GM11168 (cell line): Measurements from ENCODE around the gene LCN15.
"Not testable (repeated sequence)": the region's sequence is repeated elsewhere in the genome, so short reads cannot be mapped to it uniquely, and the experiment has no call there.

Source experiments
- in situ Hi-C: fragments of 300-500 bp; cut with MboI; formaldehyde crosslinking; loops from one replicate; pipeline ENCODE4 v1.12.0; 2022; ENCODE audit warnings: low sequenced_read_pairs; ENCODE audit not compliant: unreplicated experiment

LCN15 gene

GRCh38 chr9:136779808-136780207 is 15.5 kb upstream of the LCN15 start:
- in situ Hi-C loops = loop anchor here (10.0 kb wide), 1 partner anchor 255 kb away; the partner anchor contains the start of gene FUT7

DNA sequence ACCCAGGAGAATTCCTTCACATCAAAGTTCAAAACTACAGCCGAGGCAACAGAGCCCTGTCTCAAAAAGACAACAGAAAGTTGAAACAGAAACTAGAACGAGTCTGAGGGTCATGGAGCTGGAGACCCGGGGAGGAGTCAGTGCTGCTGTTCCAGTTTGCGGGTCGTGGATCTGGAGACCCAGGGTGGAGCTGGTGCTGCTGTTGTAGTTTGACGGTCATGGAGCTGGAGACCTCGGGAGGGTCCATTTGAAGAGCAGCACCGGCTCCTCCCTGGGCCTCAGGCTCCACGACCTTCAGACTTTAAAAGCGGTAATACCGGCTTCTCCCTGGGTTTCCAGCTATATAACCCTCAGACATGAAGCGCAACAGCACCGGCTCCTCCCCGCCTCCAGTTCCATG is 13.0 kb upstream of the LCN15 start:
- in situ Hi-C loops = no loop called here

- in situ Hi-C loops = no loop called here
Measured at GRCh38 chr9:136776947-136777346, 12.6 kb upstream of the LCN15 start.

DNA sequence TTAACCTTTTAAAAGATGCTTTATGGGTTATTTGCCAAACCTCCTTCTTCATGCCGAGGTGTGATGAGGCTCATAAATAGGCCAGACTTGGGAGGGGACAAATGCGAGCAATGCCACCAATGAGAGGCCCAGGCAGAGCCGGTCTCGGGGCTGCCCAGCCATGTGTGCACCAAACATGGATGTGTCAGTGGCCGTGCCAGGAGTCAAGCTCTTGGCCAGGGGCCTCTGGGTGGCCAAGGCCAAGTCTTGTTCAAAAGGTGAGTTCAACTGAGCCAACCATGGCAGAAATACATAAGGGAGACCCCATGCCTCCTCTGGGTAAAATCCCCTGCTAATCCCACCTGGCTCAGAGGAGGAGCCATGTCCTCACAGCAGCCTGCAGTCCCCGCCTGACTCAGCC is 10.9 kb upstream of the LCN15 start:
- in situ Hi-C loops = no loop called here

- in situ Hi-C loops = no loop called here
Measured at GRCh38 chr9:136774416-136775045, 10.2 kb upstream of the LCN15 start.

DNA sequence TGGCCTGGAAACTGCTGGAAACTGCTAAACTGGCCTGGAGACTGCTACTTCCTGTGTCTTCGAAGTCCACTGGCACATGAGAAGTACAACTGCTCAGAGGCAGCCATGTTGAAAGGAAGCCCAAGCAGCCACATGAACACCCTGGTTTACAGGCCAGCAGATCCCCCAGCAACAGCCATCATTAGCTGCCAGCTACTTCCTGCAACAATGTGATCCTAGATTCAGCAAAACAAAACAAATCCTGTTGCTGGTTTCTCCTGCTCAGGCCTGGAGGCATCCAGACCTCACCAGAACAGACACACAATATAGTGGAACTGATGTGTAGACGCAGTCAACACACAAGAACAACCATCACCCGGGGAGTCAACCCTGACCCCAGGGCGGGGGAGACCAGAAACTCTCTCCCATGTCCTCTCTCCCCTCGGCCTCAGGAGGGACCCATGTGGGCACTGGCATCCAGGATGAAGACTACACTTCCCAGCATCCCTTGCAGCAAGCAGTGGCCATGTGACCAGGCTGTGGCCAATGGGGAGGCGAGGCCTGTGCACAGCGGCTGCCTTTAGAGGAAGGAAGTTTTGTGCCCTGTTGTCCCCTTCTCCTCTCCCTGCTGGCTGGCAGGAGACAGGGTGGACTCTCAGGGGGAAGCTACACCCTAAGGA is 9.2 kb upstream of the LCN15 start:
- in situ Hi-C loops = no loop called here

DNA sequence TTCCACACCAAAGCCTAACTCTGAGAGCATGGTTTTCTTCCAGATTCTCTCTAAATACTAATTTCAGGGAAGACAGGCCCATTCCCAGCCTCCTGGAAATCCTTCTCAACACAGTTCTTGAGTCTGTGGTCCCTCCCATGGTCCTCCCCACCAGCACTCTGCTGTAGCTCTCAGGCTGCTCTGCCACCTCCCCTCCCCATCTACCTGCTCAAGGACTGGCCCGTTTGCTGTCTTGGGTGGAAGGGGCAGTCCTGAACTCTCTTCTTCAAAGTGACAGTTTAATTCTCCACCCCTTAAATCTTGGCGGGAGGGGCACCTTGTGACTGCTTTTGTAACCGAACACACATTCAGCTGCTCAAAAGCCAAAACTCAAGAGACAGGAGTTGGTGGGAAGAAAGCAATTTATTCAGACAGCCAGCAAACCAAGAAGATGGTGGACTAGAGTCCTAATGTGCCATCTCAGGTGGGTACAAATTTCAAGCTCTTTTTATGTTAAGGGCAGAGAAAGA is 7.6 kb upstream of the LCN15 start:
- in situ Hi-C loops = no loop called here

GRCh38 chr9:136769710-136770191 is 5.4 kb upstream of the LCN15 start:
- in situ Hi-C loops = no loop called here

GRCh38 chr9:136766410-136767120 is 2.2 kb upstream of the LCN15 start:
- in situ Hi-C loops = not testable (repeated sequence)

GRCh38 chr9:136765745-136766409 is 1.6 kb upstream of the LCN15 start:
- in situ Hi-C loops = not testable (repeated sequence)

DNA sequence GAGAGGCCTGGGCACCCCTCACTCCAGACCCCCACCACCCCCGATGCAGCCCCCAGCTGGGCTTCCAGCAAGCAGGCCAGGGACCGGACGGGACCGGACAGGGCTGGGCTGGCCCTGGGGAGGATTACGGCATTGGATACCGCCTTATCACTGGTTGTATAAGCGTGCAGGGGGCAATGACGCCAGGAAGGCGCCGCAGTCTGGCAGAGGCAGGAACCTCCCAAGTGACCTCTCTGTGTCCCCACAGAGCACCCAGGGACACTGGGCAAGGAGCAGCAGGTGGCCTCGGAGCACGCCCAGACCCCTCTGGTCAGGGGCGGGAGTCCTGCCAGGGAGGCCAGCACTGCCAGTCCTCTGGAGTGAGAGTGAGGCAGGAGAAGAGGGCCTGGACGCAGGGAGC is 723 bp upstream of the LCN15 start:
- in situ Hi-C loops = no loop called here

GRCh38 chr9:136763649-136764035 is 676 bp downstream of the LCN15 start:
- in situ Hi-C loops = no loop called here

DNA sequence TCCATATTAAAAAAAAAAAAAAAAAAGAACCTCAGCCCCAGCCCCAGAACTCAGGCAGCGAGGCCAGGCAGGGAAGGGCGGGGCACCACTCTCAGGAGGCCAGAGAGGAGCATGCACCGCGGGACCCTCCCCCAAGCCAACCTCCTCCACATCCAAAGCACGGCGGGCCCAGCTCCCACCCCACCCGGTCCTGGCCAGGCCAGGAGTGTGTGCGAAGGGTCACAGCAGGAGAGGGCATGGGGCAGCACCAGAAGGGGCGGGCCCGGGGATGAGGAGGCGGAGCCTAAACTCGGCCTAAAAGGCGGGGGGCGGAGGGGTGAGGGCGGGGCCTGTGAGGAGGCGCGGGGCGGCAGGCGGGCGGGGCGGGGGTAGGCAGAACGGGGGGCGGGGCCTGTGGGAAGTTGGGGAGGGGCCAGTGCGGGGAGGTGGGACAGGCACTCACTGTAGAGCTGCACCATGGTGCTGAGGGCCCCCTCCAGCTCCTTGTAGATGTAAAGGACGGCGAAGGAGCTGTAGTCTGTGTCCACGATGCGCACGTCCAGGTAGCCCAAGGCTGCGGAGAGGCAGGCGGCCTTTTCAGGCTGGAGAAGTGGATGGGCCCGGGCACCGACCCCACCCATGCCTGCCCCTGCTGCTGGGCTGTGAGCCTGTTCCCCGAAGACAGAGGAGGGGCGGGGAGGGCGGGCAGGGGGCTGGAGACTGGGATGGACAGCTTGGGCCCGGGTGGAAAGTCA is 1.2 kb downstream of the LCN15 start:
- in situ Hi-C loops = no loop called here

- in situ Hi-C loops = no loop called here
Measured at GRCh38 chr9:136762221-136762691, 2.1 kb downstream of the LCN15 start.

DNA sequence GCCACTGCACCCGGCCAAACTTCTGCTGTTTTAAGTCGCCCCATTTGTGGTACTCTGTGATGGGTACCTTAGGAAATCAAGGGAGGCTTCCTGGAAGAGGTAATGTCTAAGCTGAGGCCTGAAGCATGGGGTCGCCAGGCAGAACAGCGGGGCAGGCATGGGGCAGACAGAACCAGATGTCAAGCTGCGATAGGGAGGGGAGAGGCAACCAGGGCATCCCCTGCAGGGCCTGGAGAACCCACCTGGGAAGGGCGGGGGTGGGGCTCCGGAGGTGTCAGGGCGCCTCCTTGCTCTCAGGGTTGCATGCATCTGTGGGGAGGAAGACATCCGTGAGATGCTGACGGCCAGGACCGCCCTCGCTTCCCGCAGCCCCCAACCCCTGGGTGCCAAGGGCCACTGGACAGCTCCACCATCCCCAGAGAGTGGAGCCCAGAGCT is 2.8 kb downstream of the LCN15 start:
- in situ Hi-C loops = no loop called here

DNA sequence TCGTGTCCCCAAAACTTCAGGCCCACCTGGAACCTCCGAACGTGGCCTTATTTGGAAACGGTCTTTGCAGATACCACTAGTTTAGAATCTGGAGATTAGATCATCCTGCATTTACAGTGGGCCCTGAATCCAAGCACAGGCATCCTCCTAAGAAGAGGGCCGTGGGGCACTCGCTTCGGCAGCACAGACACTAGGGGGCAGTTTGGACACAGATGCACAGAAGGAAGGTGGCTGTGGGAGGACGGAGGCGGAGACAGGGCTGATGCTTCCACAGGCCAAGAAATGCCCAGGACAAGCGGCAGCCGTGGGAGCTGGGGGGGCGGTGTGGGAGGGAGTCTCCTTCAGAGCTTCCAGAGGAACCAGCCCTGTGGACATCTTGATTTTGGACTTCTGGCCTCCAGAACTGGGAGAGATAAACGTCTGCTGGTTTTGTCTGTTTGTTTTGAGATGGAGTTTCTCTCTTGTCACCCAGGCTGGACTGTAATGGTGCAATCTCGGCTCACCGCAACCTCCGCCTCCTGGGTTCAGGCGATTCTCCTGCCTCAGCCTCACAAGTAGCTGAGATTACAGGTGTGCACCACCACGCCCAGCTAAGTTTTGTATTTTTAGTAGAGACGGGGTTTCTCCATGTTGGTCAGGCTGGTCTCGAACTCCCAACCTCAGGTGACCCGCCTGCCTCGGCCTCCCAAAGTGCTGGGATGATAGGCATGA is 3.3 kb downstream of the LCN15 start:
- in situ Hi-C loops = not testable (repeated sequence)

GRCh38 chr9:136760424-136760823 is 3.9 kb downstream of the LCN15 start:
- in situ Hi-C loops = no loop called here

DNA sequence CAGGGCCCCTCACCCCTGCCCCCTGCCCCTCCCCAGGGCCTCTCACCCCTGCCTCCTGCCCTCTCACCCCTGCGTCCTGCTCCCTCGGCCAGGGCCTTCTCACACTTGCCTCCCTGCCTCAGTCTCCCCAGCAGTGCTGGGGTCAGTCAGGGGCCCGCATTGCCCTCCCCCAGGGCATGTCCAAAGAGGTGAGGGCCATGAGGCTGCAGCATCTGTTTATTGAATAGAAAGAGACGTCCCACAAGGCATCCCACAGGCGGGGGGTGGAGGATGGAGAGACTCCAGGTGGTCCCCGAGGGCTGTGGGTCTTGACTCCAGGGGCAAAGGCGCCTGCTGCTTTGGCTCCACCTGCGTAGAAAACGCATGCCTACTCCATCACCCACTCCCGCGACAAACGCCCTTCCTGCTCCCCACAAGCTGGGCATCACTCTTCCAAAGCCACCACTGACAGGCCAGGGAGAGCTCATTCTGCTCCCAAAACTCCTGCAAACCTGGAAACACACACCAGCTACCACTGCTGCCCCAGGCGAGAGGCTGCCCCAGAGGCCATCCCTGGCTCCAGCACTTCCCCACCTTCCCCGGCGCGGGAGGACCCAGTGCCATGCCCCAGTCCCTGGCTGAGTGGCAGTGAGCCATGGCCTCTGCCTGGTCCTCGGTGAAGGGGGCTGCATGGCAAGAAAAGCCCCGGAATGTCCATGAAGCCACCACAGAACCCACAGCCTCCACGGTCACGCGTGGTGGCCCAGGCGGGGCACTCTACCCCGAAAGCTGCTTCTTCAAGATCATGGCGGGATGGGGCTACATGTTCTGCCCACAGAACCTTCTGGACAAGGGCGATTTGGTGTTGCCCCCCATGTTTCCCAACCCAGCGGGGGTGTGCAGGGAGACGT is 4.6 kb downstream of the LCN15 start:
- in situ Hi-C loops = no loop called here
